Islet precursor cell (in vitro differentiated cells): Measurements from ENCODE around the gene CCL28.
A peak's percentile ranks its signal among the peaks of the same experiment; 100 is the strongest.
"Not testable (repeated sequence)": the region's sequence is repeated elsewhere in the genome, so short reads cannot be mapped to it uniquely, and the experiment has no call there.

Source experiments
- DNase-seq: peaks from one replicate; pipeline ENCODE4 v3.0.0-alpha.2; 2018

The CCL28 gene

DNA sequence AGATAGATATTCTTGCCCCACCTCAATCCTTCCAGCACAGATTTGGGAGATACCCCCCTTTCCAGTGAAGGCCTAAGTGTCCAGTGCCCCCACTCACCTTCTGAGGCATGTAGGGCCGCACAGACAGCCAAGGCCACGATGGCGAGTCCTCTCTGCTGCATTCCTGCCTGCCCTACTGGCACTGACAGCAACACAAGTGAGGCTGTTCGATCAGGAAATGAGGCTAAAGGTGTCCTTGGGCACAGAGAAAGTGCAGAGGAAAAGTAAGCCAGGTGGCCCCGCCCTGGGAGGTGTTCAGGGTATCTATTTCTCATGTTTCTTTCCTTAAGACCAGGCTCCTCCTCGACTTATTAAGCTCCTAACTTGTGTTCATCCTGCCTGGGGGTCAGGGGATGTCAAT, at the start of gene CCL28:
CCL28 (minus strand) TSS at position 236 of the 400 bp plus-strand sequence; CDS start at position 161, 75 bp downstream.
- DNase-seq, result no peak

DNA sequence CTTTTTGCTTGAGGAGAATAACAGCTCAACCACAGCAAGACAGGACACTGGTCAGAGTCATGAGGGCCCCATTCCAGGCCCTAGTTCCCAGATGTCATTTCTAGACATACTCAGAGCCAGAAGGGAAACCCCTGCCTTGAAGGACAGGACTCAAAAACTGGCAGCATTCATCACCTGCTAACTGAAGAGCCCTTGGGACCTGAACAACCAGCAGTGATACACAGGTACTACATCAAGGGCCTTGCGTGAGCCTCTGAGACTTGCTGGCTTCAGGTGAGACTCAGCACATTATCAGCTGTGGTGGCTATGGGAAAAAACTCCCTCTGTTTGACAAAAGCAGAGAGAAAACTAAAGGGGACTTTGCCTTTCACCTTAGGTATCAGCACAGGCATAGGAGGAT, 48.9 kb upstream of the CCL28 start:
- DNase-seq, result no peak

GRCh38 chr5:43456556-43456955, 44.4 kb upstream of the CCL28 start:
- no peak for DNase-seq

- DNase-seq, result not testable (repeated sequence)
Observed at GRCh38 chr5:43441575-43441974, 29.4 kb upstream of the CCL28 start.

DNA sequence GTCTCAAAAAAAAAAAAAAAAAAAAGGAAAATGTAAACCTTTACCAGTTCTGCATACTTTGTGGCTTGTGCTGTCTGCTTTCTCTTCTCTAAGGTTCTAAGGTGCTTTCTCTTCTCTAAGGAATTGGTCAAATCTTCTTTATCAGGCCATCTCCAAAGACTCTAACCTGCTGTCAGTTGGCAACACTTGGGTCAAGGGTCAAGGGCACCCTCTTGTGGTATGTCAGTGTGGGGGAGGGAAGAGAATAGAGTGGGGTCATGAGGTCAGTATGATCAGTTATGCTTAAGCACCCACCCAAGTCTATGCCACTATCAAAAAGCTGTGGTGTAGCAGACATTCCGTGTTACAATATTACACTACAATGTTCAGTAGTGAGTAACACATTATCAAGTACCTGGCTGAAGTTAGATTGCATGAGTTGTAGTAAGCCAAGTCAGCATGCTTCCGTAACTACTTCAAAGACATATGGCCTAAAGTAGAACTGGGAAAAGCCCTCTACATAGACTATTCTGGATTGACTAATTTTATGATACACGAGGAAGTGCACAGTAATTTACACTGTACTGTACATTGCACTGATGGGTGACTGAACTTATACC, 25.0 kb upstream of the CCL28 start:
- DNase-seq, result no peak

- no peak for DNase-seq
Observed at GRCh38 chr5:43433382-43433781, 21.2 kb upstream of the CCL28 start.

DNA sequence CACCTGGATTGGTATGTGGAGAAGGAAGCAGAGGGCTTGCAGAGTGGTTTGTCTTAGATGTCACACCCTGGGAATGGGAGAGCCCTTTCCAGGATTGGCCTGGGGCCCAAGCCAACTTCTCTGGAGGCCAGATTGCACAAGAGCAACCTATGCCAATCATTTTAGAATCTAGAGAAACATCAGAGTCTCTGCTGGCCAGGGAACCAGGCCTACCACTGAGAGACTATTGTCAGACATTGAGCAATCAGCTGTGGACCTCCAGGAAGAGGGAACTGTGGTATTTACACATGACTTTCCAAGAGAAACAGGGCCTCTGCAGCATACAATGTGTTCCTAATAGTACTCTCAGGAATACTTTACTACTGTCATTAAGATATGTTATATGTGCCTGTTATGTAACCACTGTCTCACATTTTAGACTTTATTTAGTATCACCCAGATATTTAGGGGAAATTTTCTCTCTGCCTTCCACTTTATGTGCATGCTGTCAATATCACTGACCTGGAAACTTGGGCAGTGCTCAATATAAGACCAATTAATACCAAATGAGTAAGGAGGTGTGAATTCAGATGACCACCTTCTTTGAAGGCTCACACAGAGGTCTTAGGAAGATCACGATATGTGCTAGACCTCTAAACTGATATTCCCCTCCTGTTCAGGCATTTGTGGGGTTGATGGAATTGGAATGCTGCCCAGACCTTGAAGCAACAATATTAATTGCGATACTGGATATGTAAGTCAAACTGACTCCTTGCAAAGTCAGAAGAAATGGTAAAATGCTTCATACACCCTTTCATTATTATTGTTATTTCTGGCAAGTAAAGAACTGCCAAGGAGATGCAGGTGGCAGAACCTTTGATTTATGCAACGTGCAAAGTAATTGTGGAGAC, 20.5 kb upstream of the CCL28 start:
- peak; percentile 77 for DNase-seq

DNA sequence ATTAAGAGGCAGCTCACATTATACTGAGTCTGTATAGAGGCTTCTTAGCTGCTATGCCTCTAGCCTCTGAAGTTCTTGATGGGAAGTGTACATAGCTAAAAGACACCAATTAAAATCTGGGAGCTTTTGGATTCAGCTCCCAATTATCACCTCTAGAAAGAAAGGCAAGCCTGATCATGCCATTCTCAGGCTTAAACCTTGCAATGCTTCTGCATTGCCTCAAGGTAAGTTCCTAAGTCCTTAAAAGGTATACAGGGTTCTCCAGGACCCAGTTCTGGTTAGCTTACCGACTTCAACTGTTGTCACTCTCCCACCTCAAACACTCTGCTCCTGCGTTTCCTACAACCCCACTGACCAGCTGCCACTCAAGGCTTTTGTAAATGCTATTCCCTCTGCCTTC, 17.5 kb upstream of the CCL28 start:
- DNase-seq, result no peak

DNA sequence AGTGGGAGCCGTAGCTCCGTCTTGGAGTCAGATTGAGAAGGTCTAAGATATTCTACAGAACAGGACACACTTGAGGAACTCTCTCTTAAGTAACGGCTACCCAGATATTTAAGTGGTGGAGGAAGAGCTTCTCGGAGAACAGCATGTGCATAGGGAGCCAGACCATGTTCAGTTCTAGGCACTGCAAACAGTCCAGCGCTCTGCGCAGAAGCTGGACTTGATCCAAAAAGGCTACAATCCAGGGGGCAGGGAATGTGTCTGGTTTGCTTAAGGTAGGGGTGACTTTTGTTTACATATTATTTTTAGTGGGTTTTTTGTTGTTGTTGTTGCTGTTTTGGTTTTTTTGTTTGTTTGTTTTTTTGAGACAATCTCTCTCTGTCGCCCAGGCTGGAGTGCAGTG, 16.8 kb upstream of the CCL28 start:
- DNase-seq, result no peak

GRCh38 chr5:43427306-43427705, 15.1 kb upstream of the CCL28 start:
- DNase-seq, result no peak

DNA sequence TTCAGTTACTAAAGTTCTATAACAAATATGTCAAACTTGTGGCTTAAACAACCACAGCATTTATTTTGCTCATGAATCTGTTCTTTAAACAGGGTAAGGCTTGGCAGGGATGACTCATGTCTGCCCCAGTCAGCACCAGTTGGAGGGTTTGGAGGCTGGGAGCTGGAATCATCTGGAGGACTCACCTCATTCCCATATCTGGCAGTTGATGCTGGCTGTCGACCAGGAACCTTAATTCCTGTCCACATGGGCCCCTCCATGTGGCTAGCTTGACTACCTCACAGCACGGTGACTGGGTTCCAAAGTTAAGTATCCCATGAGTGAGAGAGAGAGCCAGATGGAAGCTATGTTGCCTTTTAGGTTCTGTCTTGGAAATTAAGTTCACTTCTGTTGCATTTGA, 13.8 kb upstream of the CCL28 start:
- no peak for DNase-seq

GRCh38 chr5:43423086-43423485, 10.9 kb upstream of the CCL28 start:
- DNase-seq, result not testable (repeated sequence)

DNA sequence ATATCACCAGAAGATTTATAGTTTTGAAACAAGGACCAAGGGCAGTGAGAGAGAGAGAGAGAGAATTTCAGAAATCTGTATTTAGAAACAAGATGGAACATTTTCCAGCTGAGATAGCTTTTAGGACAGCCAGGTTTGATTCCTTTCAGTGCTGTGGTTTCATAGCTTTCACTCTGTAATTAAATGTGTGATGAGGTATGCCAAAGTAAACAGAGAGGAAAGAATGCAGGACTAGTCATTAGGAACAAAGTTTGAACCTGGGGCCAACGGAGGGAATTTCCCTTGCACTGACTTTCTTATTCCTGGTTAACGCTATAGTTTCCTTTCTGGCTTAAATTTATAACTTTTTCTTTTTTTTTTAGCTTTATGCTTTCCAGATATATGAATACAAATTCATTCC, 10.0 kb upstream of the CCL28 start:
- DNase-seq, result no peak

DNA sequence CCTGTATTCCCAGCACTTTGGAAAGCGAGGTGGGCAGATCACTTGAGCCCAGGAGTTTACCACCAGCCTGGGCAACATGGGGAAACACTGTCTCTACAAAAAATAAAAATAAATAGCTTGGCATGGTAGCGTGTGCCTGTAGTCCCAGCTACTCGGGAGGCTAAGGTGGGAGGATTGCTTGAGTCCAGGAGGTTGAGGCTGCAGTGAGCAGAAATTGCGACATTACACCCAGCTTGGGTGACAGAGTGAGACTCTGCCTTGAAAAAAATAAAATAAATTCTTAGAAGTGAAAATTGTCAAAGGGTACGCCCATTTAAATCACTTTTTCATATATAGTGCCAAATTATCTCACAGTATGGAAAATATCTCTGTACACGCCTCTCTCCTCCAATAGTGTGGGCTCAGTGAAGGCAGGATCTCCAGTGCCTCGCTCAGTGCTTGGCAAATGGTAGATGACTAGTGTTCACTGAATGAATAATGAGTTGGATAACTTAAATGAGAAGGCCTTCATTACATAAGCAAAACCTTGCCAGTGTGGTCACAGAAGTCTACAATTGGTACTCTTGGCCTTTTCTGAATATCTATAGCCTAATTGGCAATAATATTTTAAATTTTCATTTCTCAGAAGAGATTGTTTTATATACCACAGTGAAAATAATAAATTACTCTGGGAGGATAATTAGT, 9.4 kb upstream of the CCL28 start:
- no peak for DNase-seq

DNA sequence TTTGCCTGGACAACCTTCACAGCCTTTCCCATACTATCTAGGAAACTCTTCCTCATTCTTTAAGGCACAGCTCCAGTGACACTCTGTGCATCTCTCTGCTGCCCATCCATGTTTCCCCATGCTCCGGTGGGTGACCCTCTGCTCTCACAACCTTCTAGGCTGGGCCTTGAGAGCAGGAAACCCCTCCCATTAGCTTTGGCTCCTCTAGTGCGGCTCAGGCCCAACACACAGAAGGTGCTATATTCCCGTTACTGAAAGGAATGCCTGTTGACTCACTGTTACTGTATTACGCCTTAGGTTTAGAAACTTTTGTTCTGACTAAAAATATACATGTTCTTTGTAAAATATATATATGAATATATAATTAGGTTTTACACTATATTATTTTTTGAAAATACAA, 8.1 kb upstream of the CCL28 start:
- DNase-seq, result peak; percentile 68

- DNase-seq, result no peak
Observed at GRCh38 chr5:43418561-43418960, 6.4 kb upstream of the CCL28 start.

- DNase-seq, result no peak
Observed at GRCh38 chr5:43416803-43417394, 4.7 kb upstream of the CCL28 start.

GRCh38 chr5:43415935-43416802, 4.0 kb upstream of the CCL28 start:
- no peak for DNase-seq

DNA sequence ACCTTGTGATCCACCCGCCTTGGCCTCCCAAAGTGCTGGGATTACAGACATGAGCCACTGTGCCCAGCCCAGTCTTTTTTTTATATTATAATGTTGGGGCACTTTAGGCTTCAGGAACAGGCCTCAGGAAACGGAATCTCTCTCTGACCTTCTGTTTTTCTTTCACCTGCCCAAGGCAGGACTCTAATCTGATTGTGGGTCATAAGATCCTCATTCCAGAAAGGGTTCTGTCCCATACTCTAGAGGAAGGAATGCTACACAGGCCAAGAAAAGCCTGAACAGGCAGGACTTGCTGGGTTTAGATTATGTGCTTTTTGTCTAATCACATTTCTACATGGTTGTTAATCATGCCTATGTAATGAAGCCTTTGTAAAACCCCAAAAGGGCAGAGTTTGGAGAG, 1.8 kb upstream of the CCL28 start:
- DNase-seq, result no peak

- no peak for DNase-seq
Observed at GRCh38 chr5:43412644-43413043, 453 bp upstream of the CCL28 start.

- no peak for DNase-seq
Observed at GRCh38 chr5:43411495-43411894, 696 bp downstream of the CCL28 start.

DNA sequence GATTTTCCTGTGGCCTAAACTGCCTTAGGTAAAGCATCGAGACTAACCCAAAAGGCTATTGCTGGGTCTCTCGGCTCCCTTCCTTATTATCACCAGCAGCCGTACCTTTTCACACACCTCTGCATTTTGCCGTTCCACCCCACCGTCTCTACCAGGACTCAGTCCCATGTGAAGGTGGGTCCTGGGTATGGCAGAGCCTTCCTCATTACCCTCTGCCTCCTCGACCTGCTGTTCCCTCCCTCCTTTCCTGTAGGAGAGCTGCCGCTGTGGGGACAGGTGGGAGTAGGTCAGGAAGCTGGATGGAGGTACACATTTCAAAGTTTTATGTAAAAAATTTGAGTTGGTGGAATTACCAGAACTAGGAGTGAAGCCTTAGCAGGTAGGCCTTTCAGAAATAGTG, 1.8 kb downstream of the CCL28 start:
- DNase-seq, result no peak
